BLaER1 (cell line): ENCODE results near the gene GNG8.

Experiments used
- H3K27ac ChIP-seq: shearing (Covaris generic); formaldehyde crosslinking; 2 replicates; pipeline ENCODE4 v1.8.1; 2022
- H3K27me3 ChIP-seq: shearing (Covaris generic); formaldehyde crosslinking; 2 replicates; pipeline ENCODE4 v1.8.1; 2022
- H3K36me3 ChIP-seq: shearing (Covaris generic); formaldehyde crosslinking; 2 replicates; pipeline ENCODE4 v1.8.1; 2022
- H3K4me1 ChIP-seq: shearing (Covaris generic); formaldehyde crosslinking; 2 replicates; pipeline ENCODE4 v1.8.1; 2022
- H3K4me2 ChIP-seq: shearing (Covaris generic); formaldehyde crosslinking; 2 replicates; pipeline ENCODE4 v1.8.1; 2022
- H3K4me3 ChIP-seq: shearing (Covaris generic); formaldehyde crosslinking; 2 replicates; pipeline ENCODE4 v1.8.1; 2022
- H3K9ac ChIP-seq: shearing (Covaris generic); formaldehyde crosslinking; 2 replicates; pipeline ENCODE4 v1.8.1; 2022
- H3K9me3 ChIP-seq: shearing (Covaris generic); formaldehyde crosslinking; 2 replicates; pipeline ENCODE4 v1.8.1; 2022
- H4K20me1 ChIP-seq: shearing (Covaris generic); formaldehyde crosslinking; 2 replicates; pipeline ENCODE4 v1.8.1; 2022
- Cebpa-rat ChIP-seq: shearing (Covaris generic); IDR thresholded peaks from 2 replicates; pipeline ENCODE4 v1.8.1; 2022

The GNG8 gene

GRCh38 chr19:46661020-46661731 lies 25.2 kb upstream of the GNG8 start, which contains the start of gene DACT3:
TSS of gene DACT3 (minus strand) at chr19:46661182. CDS start at chr19:46661064, 118 bp downstream.
- H3K36me3 ChIP-seq = no peaks in the 10 kb centered on the region
- no peaks in the 10 kb centered on the region for H4K20me1 ChIP-seq
- peaks cover 28% of the 10 kb centered on the region for H3K4me1 ChIP-seq
- no peaks in the 10 kb centered on the region for H3K27me3 ChIP-seq
- peak within 1 kb of the TSS; percentile 74 for H3K4me3 ChIP-seq
- H3K9ac ChIP-seq = peak within 1 kb of the TSS; percentile 70
- peak within 1 kb of the TSS; percentile 99 for H3K4me2 ChIP-seq
- TF ChIP-seq Cebpa-rat = no peak
- peak within 1 kb of the TSS; percentile 55; the same call in 1 of the 2 replicates for H3K27ac ChIP-seq
- no peaks in the 10 kb centered on the region for H3K9me3 ChIP-seq

GRCh38 chr19:46660551-46661019 lies 24.6 kb upstream of the GNG8 start:
- Histone ChIP-seq H3K36me3 (no peaks in the 10 kb centered on the region), H3K4me1 (peaks cover 28% of the 10 kb centered on the region), H3K27me3 (no peaks in the 10 kb centered on the region), H4K20me1 (no peaks in the 10 kb centered on the region), H3K9ac (peak overlapping the region; percentile 70), H3K4me2 (peak overlapping the region; percentile 99), H3K4me3 (peak overlapping the region; percentile 74), H3K9me3 (no peaks in the 10 kb centered on the region), H3K27ac (0 out of 2 replicates have a peak overlapping the region, but pooled peaks have one; percentile 49)
- TF ChIP-seq Cebpa-rat = no peak

- H3K4me3 ChIP-seq = peak overlapping the region; percentile 74
- peak overlapping the region; percentile 70 for H3K9ac ChIP-seq
- H4K20me1 ChIP-seq = no peaks in the 10 kb centered on the region
- no peaks in the 10 kb centered on the region for H3K36me3 ChIP-seq
- no peak overlapping the region for H3K27ac ChIP-seq
- H3K4me1 ChIP-seq = peaks cover 31% of the 10 kb centered on the region
- peak overlapping the region; percentile 99 for H3K4me2 ChIP-seq
- H3K9me3 ChIP-seq = no peaks in the 10 kb centered on the region
- TF ChIP-seq Cebpa-rat = no peak
- no peaks in the 10 kb centered on the region for H3K27me3 ChIP-seq
Observed at GRCh38 chr19:46660008-46660517, 24.1 kb upstream of the GNG8 start.

- Histone ChIP-seq H4K20me1 (no peaks in the 10 kb centered on the region), H3K4me3 (peak overlapping the region; percentile 74), H3K4me1 (peaks cover 38% of the 10 kb centered on the region), H3K4me2 (peak overlapping the region; percentile 99), H3K9me3 (no peaks in the 10 kb centered on the region), H3K9ac (peak overlapping the region; percentile 70), H3K36me3 (no peaks in the 10 kb centered on the region), H3K27ac (peak overlapping the region; percentile 35), H3K27me3 (no peaks in the 10 kb centered on the region)
- TF ChIP-seq Cebpa-rat = no peak
Observed at GRCh38 chr19:46659151-46660007, 23.4 kb upstream of the GNG8 start.

GRCh38 chr19:46656541-46656940 lies 20.5 kb upstream of the GNG8 start:
- Histone ChIP-seq H3K27me3 (no peaks in the 10 kb centered on the region), H3K27ac (no peak overlapping the region), H3K9ac (no peak overlapping the region), H3K4me3 (no peak overlapping the region), H3K36me3 (peaks cover 4% of the 10 kb centered on the region; the same call in 1 of the 2 replicates), H4K20me1 (no peaks in the 10 kb centered on the region), H3K4me1 (peaks cover 34% of the 10 kb centered on the region), H3K4me2 (no peak overlapping the region), H3K9me3 (no peaks in the 10 kb centered on the region)
- no peak for TF ChIP-seq Cebpa-rat

GRCh38 chr19:46654621-46655152 lies 18.7 kb upstream of the GNG8 start:
- no peak overlapping the region for H3K27ac ChIP-seq
- H3K9ac ChIP-seq = no peak overlapping the region
- no peak overlapping the region for H3K4me3 ChIP-seq
- no peaks in the 10 kb centered on the region for H4K20me1 ChIP-seq
- H3K27me3 ChIP-seq = no peaks in the 10 kb centered on the region
- H3K4me1 ChIP-seq = peaks cover 22% of the 10 kb centered on the region
- no peaks in the 10 kb centered on the region for H3K9me3 ChIP-seq
- H3K36me3 ChIP-seq = peaks cover 4% of the 10 kb centered on the region; the same call in 1 of the 2 replicates
- H3K4me2 ChIP-seq = peak overlapping the region; percentile 31
- TF ChIP-seq Cebpa-rat = no peak

- Histone ChIP-seq H3K27me3 (no peaks in the 10 kb centered on the region), H3K36me3 (peaks cover 23% of the 10 kb centered on the region), H3K4me1 (peaks cover 10% of the 10 kb centered on the region; the same call in 1 of the 2 replicates)
Observed at GRCh38 chr19:46650445-46650844, 14.4 kb upstream of the GNG8 start.

GRCh38 chr19:46648961-46649960 lies 13.3 kb upstream of the GNG8 start:
- H3K9me3 ChIP-seq = peaks cover 31% of the 10 kb centered on the region
- TF ChIP-seq Cebpa-rat = no peak
- H3K4me3 ChIP-seq = no peak overlapping the region
- H3K36me3 ChIP-seq = peaks cover 23% of the 10 kb centered on the region
- H3K4me2 ChIP-seq = no peak overlapping the region
- H4K20me1 ChIP-seq = no peaks in the 10 kb centered on the region
- no peaks in the 10 kb centered on the region for H3K27me3 ChIP-seq
- no peak overlapping the region for H3K27ac ChIP-seq
- H3K4me1 ChIP-seq = no peaks in the 10 kb centered on the region
- H3K9ac ChIP-seq = no peak overlapping the region

More at GRCh38 chr19:46650445-46650844, 14.4 kb upstream of the GNG8 start:
- no peak overlapping the region for H3K9ac ChIP-seq
- TF ChIP-seq Cebpa-rat = no peak
- H4K20me1 ChIP-seq = no peaks in the 10 kb centered on the region
- H3K9me3 ChIP-seq = peaks cover 31% of the 10 kb centered on the region
- no peak overlapping the region for H3K27ac ChIP-seq
- H3K4me2 ChIP-seq = no peak overlapping the region
- H3K4me3 ChIP-seq = no peak overlapping the region
